NCI-H510A (cell line): ENCODE measurements around the gene TMEM18.

Source experiments
- DNase-seq: peaks from one replicate; lab custom pipeline; 2025; lab: John Stamatoyannopoulos, UW

TMEM18 gene

DNA sequence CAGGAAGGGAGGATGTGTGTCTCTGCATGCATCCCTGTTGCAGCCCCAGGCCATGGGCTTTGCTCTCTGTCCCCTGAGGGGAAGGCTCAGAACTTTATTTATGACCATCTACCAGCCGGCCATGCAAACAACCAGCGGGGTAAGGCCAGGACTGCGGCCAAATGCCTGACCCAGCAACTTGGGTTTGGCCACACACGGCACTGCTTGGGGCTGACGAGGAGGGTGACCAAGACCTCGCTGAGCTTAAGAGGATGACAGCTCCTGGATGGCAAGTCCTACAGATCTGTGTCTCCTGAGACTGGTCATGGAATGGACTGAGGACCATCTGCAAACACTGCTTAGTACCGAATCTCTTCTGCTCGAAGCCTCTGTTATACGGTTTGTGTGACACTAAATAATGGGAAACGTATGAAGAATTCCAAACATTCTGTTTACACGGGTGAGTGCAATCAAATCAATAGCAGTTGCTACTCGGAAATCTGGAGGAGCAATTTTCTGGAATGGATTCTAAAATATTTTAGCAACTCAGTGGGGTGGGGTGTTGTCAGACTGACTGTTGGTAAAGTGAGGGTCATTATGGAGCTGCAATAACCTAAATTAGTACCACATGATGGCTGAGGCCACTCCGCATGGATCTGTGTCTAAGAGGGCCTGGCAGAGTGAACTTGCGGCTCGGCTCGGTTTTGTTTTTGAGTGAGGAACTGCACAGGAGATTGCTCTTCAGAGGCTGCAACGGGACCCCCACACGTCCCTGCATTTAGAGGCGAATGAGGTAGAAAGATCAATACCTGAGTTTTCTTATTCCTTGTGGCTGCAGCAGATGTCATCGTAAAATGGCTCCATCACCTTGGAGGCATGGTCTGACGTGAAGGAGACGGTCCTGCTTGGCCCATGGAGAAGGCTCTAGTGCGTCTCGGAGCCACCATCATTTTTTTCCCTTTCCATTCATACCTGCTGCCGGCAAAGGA is 26.6 kb downstream of the TMEM18 start:
- DNase-seq = no peak

DNA sequence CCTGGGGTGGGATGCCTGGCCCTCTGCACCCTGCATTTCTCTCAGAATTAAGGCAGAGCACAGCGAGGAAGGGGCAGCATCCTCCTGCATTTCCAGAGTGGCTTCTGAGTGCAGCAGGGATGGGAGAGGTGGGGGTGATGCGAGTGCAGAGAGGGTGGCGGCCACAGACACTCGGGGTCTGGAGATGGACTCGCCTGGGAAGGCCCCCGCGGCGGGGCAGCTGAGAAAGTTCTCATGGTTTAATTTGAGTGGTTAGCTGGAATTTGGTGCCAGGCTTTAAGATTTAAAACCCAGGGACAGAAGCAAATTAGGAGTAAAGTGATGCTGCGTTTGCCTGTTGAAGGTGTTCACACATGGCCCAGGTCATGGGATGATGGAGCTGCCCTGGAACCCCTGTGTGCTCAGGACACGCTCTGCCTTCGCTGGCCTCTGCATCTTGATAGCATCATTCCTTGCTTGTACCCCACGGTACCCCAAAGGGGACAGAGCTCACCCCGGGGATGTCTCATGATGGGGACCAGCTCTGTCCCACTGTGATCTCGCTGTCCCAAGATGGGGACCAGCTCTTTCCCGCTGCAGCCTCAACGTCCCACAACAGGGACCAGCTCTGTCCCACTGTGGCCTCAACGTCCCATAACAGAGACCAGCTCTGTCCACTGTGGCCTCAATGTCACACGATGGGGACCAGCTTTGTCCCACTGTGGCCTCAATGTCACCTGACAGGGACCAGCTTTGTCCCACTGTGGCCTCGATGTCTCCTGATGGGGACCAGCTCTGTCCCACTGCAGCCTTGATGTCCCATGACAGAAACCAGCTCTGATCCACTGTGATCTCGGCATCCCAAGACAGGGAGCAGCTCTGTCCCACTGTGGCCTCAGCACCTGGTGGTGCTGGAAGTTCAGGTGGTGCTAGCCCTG is 27.5 kb downstream of the TMEM18 start:
- no peak for DNase-seq

DNA sequence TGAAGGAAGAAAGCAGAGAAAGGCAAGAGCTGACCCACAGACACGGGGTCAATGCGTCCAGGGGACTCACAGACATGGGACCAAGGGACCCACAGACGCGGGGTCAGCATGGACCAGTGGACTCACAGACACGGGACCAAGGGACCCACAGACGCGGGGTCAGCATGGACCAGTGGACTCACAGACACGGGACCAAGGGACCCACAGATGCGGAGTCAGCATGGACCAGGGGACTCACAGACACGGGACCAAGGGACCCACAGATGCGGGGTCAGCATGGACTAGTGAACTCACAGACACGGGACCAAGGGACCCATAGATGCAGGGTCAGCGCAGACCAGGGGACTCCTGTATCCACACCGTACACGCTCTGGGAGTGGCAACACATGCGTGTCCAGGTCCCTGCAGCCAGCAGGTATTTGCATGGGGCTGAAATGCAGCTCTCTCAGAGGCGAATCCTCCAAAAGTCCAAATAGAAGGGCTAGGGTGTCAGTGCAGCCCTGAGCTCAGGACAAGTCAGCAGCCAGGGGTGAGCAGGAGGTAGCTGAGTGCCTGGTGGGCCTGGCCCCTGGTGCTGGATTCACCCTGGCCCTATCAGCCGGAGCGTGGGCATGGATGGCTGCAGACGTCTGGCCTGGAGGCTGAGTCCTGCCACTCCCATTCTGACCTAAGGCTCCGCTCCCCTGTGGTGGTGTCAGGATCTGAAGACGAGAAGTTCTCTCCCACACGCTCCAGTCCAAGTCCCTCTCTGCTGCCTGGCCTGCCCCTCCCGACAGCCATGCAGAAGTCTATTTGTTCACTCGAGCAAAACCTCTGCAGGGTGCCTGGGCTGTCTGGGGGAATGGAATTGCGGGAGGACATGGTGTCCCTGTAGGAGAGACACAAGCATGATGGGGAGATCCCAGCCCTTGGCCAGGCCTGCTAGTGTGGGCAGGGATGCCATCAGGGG is 28.5 kb downstream of the TMEM18 start:
- no peak for DNase-seq

DNA sequence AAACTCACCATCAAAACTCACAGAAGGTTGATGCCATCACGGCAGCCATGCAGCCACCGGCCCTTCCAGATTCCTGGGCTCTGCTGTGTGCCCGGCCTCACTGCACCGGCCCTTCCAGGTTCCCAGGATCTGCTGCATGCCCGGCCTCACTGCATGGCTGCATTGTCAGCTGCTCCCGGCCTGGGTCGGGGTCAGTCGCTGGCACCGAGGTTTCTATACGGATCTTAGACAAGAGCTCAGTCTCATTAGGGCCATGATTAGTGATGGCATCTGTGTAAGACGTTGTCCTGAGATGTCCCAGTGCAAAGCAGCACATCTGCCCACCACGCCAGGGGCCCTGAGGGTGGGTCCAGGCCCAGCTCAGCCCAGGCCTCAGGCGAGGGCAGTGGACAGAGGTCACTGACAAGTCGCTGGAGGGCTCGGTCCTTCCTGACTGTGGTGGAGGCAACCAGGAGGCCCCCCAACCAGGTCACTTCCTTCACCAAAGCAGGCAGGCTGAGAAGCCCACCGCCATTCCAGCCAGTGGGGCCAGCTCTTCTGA is 29.4 kb downstream of the TMEM18 start:
- DNase-seq = no peak

DNA sequence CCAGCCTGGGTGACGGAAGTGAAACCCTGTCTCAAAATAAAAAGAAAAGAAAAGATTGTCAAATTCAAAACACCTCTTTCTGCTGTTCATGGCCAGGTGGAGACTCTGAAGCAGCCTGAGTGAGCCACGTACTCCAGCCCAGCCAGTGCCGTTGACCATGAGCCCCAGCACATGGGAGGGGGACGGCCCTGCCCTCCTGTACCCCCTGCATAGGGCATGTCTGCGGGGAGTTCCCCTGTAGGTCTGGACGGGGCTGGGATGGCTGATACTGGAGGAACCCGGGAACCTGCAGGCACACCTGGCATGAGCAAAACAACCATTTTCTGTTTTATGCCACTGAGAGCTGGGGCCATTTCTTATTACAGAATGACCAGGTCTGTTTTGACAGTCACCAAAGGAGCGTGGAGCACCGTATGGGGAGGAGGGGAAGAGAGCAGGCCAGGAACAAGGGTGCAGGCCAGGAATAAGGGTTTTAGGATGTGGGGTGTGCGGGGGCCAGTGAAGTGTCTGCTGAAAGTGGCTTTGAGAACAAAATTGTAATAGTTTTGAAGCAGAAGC is 30.1 kb downstream of the TMEM18 start:
- DNase-seq = no peak

DNA sequence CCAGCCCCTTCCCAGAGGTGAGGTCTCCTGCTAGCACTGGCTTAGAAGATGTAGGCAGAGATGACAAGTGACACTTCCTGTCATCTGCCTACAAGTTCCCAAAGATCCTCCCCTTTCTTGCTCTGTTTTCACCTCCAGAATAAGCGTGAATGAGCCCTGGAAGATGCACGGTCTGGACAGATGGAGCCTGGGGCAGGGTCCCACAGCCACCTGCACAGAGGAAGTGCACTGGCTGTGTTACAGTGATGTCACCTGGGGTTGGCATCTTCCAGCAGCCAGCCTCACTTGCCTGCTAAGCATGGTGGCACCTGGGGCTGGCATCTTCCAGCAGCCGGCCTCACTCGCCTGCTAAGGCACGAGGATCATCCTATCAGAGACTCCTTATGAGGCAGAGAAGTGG is 32.3 kb downstream of the TMEM18 start:
- DNase-seq = no peak

DNA sequence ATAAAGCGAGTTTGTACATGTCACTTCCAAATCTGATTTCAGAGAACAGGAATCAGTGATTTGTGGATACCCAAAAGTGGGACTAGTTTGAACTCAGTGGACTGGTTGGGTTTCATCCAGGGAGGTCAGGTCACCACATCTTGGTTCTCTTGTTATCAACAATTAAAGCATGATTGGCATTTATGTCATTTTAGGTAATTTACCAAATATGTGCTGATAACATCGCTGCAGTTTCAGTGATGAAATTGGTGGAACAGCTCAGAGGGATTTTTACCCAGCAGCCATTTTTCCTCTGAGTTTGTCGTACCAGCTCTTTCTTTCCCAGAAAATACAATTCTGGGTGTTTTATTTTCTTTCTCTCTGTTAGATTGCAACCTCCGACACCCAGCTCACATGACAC is 33.4 kb downstream of the TMEM18 start:
- DNase-seq = no peak

DNA sequence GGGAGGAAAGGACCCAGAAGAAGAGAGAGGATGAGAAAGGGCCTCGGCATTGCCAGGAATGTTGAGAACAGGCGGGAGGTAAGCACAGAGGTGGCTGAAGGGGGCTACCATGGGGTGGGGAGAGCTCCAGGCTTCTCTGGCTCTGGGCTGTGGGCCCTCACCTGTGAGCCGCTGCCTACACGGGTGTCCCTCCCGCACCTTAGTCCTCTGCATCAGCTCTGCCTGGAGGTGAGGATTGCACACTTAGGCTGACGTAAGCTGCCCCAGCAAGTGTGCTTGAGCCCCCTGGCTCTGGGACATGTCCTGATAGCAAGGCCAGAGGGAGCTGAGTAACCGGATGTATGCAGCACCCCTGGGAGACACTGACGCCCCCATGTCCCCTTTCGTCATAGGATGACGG is 33.9 kb downstream of the TMEM18 start:
- DNase-seq = no peak

DNA sequence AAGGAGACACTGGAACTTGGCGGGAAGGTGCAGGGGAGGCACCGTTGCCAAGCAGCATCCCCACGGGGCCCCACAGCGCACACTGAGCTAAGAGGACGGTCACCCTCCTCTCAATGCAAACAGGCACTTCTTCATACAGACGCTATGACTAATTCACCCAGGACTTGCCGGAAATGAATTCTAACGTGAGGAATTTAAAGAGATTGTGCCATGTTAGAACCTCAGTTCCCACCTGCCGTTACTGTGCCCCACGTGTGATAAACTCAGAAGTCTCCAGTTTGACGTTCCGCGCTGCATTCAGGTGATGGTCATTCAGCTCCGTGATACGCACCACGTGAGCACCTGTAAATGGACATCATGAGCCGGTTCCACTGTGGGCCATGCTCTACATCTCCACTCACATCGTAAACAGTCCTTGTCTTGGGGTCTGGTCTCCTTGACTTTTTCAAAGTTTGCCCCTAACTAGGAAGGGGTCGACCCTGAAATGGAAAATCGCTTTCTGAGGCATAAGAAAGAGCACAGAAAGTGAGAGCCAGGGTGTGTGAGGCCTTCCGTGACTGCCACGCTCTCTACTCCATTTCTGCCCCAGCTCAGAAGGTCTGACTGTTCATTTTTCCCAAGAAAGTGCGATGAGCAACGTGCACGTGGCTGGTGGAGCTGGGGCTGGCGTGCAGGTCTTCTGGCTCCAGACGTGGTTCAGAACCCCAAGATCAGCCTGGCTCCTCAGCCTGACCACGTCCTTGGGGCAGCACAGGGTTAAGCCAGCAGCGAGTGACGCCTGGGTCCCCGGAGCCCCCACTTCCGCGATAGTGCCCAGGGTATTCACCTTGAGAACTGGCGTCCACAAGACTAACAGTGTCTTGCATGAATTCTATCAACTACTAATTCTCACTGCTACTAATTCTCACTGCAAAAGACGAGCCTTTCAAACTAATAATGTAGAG is 35.1 kb downstream of the TMEM18 start:
- no peak for DNase-seq

DNA sequence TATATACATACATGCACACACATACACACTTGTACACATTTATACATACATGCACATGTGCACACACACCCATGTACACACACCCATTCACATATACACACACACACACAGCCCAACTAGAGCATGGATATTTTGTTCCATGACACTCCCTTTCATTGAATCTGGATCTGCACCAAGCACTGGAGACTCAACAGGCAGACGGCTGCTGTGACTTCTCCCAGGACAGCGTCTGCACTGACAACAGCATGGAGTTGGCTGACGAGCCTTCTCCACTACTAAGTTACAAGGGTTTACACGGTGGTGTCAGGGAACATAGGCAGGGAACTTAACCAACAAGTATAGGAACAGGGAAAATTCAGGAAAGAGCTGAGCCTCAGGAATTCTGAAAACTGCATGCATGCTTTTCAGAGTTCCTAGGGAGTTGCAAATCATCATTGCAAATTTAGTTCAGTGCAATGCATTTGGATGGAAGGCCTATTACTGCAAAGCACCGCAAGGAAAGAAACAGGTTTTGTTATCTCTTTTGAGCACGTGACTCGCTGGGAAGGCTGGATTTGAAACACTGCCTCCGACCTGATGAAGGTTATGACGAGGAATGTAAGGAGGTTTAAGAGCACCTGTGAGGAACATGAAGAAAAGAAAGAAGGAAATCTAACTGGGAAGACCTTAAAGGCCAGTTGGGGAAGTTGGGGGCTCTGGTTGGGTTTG is 35.9 kb downstream of the TMEM18 start:
- DNase-seq = no peak

DNA sequence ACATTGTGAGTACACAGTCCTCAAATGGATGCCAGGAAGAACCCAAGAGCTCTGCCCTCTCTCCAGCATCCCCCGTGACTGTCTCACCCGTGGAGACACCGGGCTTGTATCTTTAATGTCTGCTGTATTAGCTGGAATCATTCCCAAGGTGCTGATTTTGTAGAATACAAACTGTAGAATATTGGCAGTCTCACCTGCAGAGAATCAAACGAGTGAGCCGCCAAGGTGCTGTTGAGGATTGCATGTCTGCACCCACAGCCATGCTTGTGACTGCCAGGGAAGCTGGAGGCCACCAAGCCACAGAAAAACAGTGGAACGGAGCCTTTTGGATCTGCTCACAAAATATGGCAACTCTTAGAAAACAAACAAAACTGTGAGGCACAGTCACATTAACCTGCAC is 37.5 kb downstream of the TMEM18 start:
- no peak for DNase-seq

DNA sequence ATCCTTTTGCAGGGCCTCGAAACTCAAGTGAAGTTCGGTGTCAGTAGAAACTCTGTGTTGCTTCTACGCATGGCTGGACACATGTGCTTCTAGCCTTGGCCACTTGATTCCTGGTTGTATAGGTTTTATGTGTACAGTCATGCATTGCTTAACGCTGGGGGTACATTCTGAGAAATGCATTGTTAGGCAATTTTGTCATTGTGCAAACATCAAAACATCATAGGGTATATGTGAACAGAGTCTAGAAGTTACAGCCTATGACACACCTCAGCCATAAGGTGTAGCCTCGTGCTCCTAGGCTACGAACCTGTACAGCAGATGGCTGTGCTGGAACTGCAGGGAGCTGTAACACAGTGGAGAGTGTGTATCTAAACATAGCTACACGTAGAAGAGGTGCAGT is 39.4 kb downstream of the TMEM18 start:
- DNase-seq = no peak

DNA sequence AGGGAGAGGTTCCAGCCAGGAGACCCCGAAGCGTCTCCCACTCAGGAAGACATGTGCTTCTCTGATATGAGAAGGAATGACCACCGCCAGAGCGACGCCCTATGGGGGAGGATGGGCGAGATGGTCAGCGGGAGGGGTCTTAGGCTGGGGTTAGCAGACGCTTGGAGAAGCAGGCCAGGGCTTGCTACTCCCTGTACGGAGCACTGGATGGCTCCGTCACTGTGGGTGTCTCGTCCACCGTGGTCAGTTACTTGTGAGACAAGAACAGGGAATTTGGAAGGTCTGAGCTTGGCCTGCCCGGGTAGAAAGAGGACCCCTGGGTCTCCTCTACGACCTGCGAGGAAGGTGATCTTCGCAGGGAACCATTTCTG is 39.8 kb downstream of the TMEM18 start:
- no peak for DNase-seq

DNA sequence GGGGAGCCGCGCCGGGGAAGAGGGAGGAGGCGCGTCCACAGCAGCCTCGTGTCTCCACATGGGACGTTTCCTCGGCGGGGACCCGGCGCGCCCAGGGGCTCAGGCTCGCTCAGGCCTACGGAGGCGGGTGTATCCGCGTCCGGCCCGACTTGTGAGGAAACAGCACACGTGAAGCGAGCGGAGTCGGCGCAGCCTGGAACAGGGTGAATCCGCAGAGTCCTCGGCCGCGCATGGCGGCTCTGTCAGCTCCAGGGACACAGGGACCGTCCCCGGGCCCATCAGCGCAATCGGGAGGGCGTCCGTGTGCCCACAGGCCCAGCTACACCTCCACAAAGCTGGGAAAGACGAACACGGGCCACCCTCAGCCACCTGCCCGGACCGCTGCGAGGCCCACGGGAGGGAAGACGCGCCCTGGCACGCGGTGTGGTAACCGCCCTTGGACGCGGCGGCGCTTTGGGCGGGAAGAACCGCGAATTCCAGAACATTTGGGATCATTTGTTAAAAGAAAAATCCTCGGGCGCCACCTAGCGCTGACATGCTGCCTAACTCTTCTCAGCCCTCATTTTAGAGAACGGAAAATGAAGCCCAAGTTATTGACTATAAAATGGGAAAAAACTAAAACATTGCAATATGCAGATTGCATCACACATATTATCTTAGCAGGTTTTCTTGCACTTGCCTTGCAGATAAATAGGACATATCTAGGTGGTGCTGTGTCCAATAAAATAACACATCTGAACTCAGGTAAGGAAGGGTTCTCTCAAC is 40.4 kb downstream of the TMEM18 start:
- DNase-seq = peak; percentile 27

DNA sequence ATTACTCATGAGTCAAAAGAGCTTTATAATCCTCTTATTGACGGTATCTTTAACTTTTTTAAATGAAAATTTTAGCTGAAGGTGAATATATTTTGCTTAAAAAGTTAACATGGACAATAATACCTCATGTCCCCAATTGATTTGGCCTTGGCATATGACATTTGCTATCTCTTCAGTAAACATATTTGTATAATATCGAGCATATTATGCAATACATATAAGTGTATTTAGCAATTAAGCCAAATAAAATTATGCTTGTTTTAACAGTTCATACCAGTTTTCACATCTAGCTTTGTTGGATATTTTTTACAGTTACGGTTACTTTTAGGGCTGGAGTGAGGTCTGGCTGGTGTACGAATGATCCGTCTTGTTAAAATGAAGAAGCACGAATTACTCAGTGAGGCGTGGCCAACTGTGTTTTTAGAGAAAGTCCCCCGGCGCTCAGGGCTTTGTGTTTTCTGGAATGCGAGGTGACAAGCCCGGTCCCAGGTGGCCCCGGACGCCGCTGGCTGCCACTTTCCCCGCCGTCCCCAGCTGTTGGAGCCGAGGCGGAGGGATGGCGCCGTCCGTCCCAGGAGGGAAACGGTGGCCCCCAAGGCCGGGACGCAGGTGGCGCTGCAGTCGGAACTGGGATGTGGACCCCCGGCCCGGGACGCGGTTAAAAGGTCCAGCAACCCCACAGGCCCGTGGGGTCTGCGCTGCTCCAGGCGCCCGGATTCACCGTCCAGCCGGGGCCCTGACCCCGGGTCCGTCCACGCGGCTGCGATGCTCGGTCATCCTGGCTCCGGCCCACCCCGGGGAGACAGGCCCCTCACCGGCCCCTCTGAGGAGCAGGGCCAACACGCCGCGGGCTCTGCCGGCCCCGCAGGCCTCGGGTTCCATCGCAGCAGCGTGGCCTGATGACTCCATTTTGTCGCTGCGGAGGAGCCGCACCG is 41.3 kb downstream of the TMEM18 start:
- no peak for DNase-seq

DNA sequence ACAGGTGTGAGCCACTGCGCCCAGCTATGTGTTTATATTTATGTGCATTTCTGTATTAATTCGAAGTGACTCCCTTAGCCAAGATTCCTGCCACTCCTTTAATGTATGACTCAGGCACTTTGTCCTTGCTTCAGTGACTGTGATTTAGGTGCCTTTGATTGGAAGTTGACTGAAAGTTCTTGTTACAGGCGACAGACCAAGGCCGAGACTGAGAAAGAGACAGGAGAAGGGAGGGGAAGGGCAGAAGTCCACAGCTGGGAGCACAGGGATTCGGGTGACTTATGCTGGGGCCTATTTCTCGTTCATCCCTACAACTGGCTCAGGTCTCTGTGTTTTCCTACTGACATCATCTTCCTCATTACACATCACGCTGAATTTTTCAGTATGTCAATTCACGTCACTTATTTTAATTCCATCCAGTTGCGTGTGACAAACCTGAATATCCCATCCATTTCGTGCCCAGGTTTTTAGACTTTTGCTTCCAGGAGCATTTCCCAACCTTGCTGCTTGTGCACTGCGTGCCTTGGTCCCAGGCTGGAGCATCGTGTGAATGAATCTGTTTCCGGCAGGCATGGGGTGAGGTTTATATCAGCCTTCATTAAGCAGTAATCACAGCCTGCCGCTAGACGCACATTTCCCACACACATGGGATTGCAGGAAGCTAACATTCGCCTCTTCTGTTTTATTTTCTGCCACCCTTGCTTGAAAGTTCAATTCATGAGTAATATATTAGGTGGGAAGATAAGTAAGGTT is 42.4 kb downstream of the TMEM18 start:
- DNase-seq = no peak

DNA sequence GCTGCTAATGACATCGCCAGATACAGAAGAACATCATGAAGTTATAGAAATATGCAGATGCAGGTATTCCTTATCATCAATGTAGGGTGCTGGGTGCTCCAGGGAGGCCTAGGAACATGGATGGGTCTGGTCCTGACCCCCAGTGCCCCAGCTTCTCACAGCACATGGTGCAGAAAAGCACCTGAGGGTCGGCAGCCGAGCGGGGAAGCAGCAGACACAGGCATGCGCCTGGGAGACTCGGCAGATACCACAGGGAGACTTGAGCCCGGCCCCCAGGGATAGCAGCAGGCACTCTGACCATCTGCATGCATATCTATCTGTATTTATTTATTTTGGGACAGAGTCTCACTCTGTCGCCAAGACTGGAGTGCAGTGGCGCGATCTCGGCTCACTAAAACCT is 43.2 kb downstream of the TMEM18 start:
- DNase-seq = no peak
